ENCODE measurements around the gene NUDT2. TPM values are rescaled to one million over a fixed set of nuclear protein-coding genes. Genes with fewer than 3 reads are reported as not detected.

NUDT2 gene
- total and polyA plus RNA-seq, 10 of the 15 experiments (the other 5 are each of a cell fraction or from before 2014, with no cell fraction given): 24.5 to 55.1 (median 33.6) TPM

DNA sequence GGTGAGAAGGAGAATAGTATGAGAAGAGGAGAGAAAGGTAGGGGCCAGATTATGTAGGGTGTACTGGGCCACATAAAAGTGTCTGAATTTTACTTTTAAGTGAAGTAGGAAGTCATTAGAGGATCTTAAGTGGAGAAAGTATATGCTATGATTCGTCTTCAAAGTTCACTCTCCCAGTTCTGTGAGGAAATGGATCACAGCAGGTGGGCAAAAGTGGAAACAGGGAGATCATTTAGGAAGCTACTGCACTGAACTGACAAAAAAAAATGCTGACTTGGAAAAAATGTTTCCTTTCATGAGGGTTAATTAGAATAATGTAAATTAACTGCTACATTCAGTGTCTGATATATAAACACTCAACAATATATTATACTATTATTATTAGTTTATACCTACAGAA, 2.7 kb upstream of the NUDT2 start:
- Histone ChIP-seq H3K4me1 (ENCODE audit: control insufficient read depth, insufficient read depth, low read length) (no peaks in the 10 kb centered on the region; the same call in 1 of the 2 replicates), H3K9me3 (replicated peaks; ENCODE audit: control insufficient read depth, insufficient read depth, low read length) (no peaks in the 10 kb centered on the region), H4K20me1 (ENCODE audit: control insufficient read depth, insufficient read depth) (no peaks in the 10 kb centered on the region), H3K4me3 (no peak overlapping the region), H3K27me3 (replicated peaks in 1 of 2; ENCODE audit: control insufficient read depth in 2 of 2, insufficient read depth in 2 of 2, low read length in 1 of 2) (no peaks in the 10 kb centered on the region), H3K36me3 (ENCODE audit: control insufficient read depth in 2 of 2, insufficient read depth in 2 of 2, low read length in 1 of 2) (no peaks in the 10 kb centered on the region), H3K4me2 (ENCODE audit: control insufficient read depth, insufficient read depth) (no peak overlapping the region), H3K27ac (ENCODE audit: control insufficient read depth, insufficient read depth) (no peak overlapping the region), H2AFZ (ENCODE audit: control insufficient read depth, low read depth, low read length) (peak overlapping the region; percentile 15; the same call in 1 of the 2 replicates), H3K79me2 (ENCODE audit: control insufficient read depth, insufficient read depth, low read length) (peaks cover 11% of the 10 kb centered on the region), H3K9ac (ENCODE audit: control insufficient read depth, insufficient read depth, low read length) (no peak overlapping the region)
- FAIRE-seq (no peak), DNase-seq (ENCODE audit: low read depth, low spot score) (no peak), ATAC-seq (no peak)
- intact Hi-C loops (cut with micrococcal nuclease; ENCODE audit: unreplicated experiment) (no loop called here), in situ Hi-C loops (cut with MboI) (no loop called here)
- BruUV-seq (replicated peaks): no TSS peak
- ChIA-PET POLR2A (no interaction called here), CTCF (no interaction called here), SMC1A (ENCODE audit: uncharacterized antibody, unreplicated experiment) (no interaction called here), RAD21 (ENCODE audit: unreplicated experiment) (no interaction called here)
- no peak for TF ChIP-seq ZBTB11 (CRISPR knock-in tag; IDR thresholded peaks at IDR 0.05)
- TF ChIP-seq, protein P1, sequence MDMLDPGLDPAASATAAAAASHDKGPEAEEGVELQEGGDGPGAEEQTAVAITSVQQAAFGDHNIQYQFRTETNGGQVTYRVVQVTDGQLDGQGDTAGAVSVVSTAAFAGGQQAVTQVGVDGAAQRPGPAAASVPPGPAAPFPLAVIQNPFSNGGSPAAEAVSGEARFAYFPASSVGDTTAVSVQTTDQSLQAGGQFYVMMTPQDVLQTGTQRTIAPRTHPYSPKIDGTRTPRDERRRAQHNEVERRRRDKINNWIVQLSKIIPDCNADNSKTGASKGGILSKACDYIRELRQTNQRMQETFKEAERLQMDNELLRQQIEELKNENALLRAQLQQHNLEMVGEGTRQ (IDR thresholded peaks at IDR 0.05; ENCODE audit: borderline replicate concordance, low read depth, low read length): no peak
- TF ChIP-seq CREM (IDR thresholded peaks at IDR 0.05; ENCODE audit: low read depth): no peak
- TF ChIP-seq HCFC1 (IDR thresholded peaks at IDR 0.05; ENCODE audit: low read length): no peak
- 58% methylated on average over 1 of the region's 1 CpG for WGBS (ENCODE audit: insufficient coverage, insufficient replicate concordance, low lambda C conversion rate, missing lambda C conversion rate)
